Transverse colon (tissue), 4 donors: ENCODE results near the gene EFEMP1.

Source experiments
- CTCF ChIP-seq, 5 experiments: fragments of 200-600 bp in 3 of 5; fragments of 450-650 bp in 2 of 5; sonication (generic) in 3 of 5; IDR thresholded peaks; 1 replicate in 2 of 5; 2 replicates in 3 of 5; pipeline ENCODE4 v1.5.1; 2016 to 2017; ENCODE audit warnings: antibody characterized with exemption in 5 of 5, inconsistent platforms in 3 of 5, mild to moderate bottlenecking in 2 of 5, moderate library complexity in 1 of 5
- POLR2A ChIP-seq: fragments of 450-650 bp; IDR thresholded peaks from one replicate; pipeline ENCODE4 v1.6.1; 2016; ENCODE audit warnings: antibody characterized with exemption, mild to moderate bottlenecking, moderate library complexity
- POLR2AphosphoS5 ChIP-seq, 3 donors: sonication (generic); formaldehyde crosslinking; IDR thresholded peaks; one replicate each; pipeline ENCODE4 v1.6.1; 2016; ENCODE audit warnings: antibody characterized with exemption in 3 of 3

DNA sequence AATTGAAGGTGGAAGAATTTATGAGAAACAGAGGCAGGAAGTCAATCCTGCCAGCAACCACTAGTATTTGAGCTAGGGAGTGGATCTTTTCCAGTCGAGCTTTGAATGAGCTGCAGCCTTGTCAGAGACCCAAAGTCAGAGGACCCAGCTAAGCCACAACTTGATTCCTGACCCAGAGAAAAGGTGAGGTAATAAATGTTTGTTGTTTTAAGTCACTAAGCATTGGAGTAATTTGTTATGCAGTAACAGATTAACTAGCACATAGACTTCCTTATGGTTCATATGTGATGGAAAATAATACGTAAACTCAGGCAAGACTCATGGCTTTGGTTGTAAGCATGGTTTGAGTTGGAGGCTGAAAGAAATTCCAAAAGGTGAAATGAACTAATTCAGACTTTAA, 21.6 kb downstream of the EFEMP1 start:
- TF ChIP-seq POLR2AphosphoS5 (IDR thresholded peaks at IDR 0.05) (no peak), CTCF (IDR thresholded peaks at IDR 0.05) (no peak), POLR2A (no peak)
